Measurements from ENCODE around the gene POLQ. TPM values are rescaled to one million over a fixed set of nuclear protein-coding genes. Genes with fewer than 3 reads are reported as not detected.

POLQ gene
- total RNA-seq, 1 experiment from 2014 or later = 9.1 TPM

Other genes with a start within 250 kb of the POLQ start
- not detected in 2 replicates for gene ARGFX, start 22.0 kb upstream of the POLQ start, total RNA-seq (2014; rRNA removed; shearing (Covaris generic))
- gene FBXO40, start 47.4 kb upstream of the POLQ start, total RNA-seq (2014; rRNA removed; shearing (Covaris generic)) = not detected in 2 replicates
- gene HCLS1, start 114.9 kb upstream of the POLQ start, total RNA-seq (2014; rRNA removed; shearing (Covaris generic)) = not detected in 2 replicates
- 14.2 and 19.7 TPM in 2 replicates for gene GOLGB1, start 203.8 kb upstream of the POLQ start, total RNA-seq (2014; rRNA removed; shearing (Covaris generic))